Vagina (tissue), 2 donors: ENCODE results near the gene NOL4L.

Source experiments
- POLR2A ChIP-seq, 2 donors: fragments of 450-650 bp; IDR thresholded peaks; one replicate each; pipeline ENCODE4 v1.6.1; 2017; ENCODE audit warnings: antibody characterized with exemption in 2 of 2, mild to moderate bottlenecking in 2 of 2, moderate library complexity in 2 of 2
- POLR2AphosphoS5 ChIP-seq, 2 donors: sonication (generic); formaldehyde crosslinking; IDR thresholded peaks; one replicate each; pipeline ENCODE4 v1.9.0; 2017; ENCODE audit warnings: antibody characterized with exemption in 2 of 2, mild to moderate bottlenecking in 2 of 2, low read depth in 1 of 2; ENCODE audit not compliant: insufficient read depth in 1 of 2

DNA sequence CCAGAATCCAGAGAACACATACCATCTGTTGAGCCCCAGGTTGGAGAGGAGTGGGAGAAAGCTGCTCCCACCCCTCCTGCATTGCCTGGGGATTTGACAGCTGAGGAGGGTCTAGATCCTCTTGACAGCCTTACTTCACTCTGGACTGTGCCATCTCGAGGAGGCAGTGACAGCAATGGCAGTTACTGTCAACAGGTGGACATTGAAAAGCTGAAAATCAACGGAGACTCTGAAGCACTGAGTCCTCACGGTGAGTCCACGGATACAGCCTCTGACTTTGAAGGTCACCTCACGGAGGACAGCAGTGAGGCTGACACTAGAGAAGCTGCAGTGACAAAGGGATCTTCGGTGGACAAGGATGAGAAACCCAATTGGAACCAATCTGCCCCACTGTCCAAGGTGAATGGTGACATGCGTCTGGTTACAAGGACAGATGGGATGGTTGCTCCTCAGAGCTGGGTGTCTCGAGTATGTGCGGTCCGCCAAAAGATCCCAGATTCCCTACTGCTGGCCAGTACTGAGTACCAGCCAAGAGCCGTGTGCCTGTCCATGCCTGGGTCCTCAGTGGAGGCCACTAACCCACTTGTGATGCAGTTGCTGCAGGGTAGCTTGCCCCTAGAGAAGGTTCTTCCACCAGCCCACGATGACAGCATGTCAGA is 149.6 kb downstream of the NOL4L start:
- TF ChIP-seq POLR2A (IDR thresholded peaks at IDR 0.05) (no peak), POLR2AphosphoS5 (IDR thresholded peaks at IDR 0.05; ENCODE audit: insufficient read depth in 1 of 2, low read depth in 1 of 2) (peak in 1 of 2 donors; percentile 27)
